Activated T-cell treated with anti-CD3 and anti-CD28 coated beads for 48 hours (primary cell): ENCODE measurements around the gene LRP4.

Experiments
- DNase-seq: peaks from one replicate; pipeline ENCODE4 v3.0.0-alpha.2; 2020; ENCODE audit warnings: low read depth

Gene LRP4

GRCh38 chr11:46845740-46846509, 72.4 kb downstream of the LRP4 start, which contains the start of gene CKAP5:
TSS of gene CKAP5 (minus strand) at chr11:46846280. CDS start at chr11:46821231, 25,049 bp downstream.
- peak; percentile 83 for DNase-seq

- no peak for DNase-seq
Measured at GRCh38 chr11:46845440-46845739, 73.0 kb downstream of the LRP4 start.

- no peak for DNase-seq
Measured at GRCh38 chr11:46840116-46840515, 78.2 kb downstream of the LRP4 start.

- DNase-seq = no peak
Measured at GRCh38 chr11:46838501-46838900, 79.8 kb downstream of the LRP4 start.

- DNase-seq = no peak
Measured at GRCh38 chr11:46837860-46838259, 80.5 kb downstream of the LRP4 start.

- DNase-seq = no peak
Measured at GRCh38 chr11:46836870-46837269, 81.5 kb downstream of the LRP4 start.

- no peak for DNase-seq
Measured at GRCh38 chr11:46836431-46836830, 81.9 kb downstream of the LRP4 start.

GRCh38 chr11:46835897-46836296, 82.5 kb downstream of the LRP4 start:
- no peak for DNase-seq

- DNase-seq = no peak
Measured at GRCh38 chr11:46834821-46835220, 83.5 kb downstream of the LRP4 start.

GRCh38 chr11:46832511-46833214, 85.7 kb downstream of the LRP4 start:
- DNase-seq = no peak

- DNase-seq = no peak
Measured at GRCh38 chr11:46827995-46828394, 90.4 kb downstream of the LRP4 start.

- peak; percentile 69 for DNase-seq
Measured at GRCh38 chr11:46826310-46827044, 91.9 kb downstream of the LRP4 start.

GRCh38 chr11:46808799-46809431, 109.4 kb downstream of the LRP4 start:
- no peak for DNase-seq
